A172 (cell line): ENCODE results near the gene OR13A1. TPM values are rescaled to one million over a fixed set of nuclear protein-coding genes. Genes with fewer than 3 reads are reported as not detected.
"Not testable (repeated sequence)": the region's sequence is repeated elsewhere in the genome, so short reads cannot be mapped to it uniquely, and the experiment has no call there.

Experiments
- DNase-seq: peaks from one replicate; pipeline ENCODE4 v3.0.0-alpha.2; 2015; ENCODE audit warnings: low spot score
- total RNA-seq: library from RNA; depleted of rRNA; stranded (reverse); fragments of >200 nt; shearing (Covaris generic); gene quantifications from 2 replicates; pipeline ENCODE4 v1.2.3, GENCODE V29; 2014; rRNA removed

Gene OR13A1, protein sequence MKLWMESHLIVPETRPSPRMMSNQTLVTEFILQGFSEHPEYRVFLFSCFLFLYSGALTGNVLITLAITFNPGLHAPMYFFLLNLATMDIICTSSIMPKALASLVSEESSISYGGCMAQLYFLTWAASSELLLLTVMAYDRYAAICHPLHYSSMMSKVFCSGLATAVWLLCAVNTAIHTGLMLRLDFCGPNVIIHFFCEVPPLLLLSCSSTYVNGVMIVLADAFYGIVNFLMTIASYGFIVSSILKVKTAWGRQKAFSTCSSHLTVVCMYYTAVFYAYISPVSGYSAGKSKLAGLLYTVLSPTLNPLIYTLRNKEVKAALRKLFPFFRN
- total RNA-seq = not detected in 2 replicates

DNA sequence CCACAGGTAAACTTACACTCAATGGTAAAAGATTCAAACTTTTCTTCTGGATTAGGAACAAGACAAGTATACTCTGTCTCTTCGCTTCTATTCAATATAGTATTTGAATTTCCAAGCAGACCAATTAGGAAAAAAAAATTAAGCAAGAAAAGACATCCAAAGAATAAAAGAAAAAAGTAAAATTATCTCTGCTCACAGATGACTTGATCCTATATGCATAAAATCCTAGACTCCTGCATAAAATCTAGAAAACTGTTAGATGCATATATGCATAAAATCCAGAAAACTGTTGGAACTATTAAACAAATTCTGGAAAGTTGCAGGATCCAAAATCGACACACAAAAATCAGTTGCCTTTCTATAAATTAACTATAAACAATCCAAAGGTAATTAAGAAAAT is at the start of gene OR13A1:
OR13A1 (minus strand) TSS at position 101 of the 400 bp plus-strand sequence. CDS start 11,186 bp downstream, outside the sequence.
- DNase-seq = no peak

DNA sequence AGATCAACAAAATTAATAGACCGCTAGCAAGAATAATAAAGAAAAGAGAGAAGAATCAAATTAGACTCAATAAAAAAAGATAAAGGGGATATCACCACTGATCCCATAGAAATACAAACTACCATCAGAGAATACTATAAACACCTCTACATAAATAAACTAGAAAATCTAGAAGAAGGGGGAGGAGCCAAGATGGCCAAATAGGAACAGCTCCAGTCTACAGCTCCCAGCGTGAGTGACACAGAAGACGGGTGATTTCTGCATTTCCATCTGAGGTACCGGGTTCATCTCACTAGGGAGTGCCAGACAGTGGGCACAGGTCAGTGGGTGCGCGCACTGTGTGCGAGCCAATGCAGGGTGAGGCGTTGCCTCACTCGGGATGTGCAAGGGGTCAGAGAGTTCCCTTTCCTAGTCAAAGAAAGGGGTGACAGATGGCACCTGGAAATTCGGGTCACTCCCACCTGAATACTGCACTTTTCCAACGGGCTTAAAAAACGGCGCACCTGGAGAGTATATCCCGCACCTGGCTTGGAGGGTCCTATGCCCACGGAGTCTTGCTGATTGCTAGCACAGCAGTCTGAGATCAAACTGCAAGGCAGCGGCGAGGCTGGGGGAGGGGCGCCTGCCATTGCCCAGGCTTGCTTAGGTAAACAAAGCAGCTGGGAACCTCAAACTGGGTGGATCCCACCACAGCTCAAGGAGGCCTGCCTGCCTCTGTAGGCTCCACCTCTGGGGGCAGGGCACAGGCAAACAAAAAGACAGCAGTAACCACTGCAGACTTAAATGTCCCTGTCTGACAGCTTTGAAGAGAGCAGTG is 46.8 kb upstream of the OR13A1 start:
- not testable (repeated sequence) for DNase-seq

DNA sequence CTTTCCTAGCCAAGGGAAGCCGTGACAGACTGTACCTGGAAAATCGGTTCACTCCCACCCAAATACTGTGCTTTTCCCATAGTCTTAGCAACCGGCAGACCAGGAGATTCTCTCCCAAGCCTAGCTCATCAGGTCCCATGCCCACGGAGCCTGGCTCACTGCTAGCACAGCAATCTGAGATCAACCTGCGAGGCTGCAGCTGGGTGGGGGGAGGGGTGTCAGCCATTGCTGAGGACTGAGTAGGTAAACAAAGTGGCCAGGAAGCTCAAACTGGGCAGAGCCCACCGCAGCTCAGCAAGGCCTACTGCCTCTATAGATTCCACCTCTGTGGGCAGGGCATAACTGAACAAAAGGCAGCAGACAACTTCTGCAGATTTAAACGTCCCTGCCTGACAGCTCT is 43.6 kb upstream of the OR13A1 start:
- DNase-seq = not testable (repeated sequence)

DNA sequence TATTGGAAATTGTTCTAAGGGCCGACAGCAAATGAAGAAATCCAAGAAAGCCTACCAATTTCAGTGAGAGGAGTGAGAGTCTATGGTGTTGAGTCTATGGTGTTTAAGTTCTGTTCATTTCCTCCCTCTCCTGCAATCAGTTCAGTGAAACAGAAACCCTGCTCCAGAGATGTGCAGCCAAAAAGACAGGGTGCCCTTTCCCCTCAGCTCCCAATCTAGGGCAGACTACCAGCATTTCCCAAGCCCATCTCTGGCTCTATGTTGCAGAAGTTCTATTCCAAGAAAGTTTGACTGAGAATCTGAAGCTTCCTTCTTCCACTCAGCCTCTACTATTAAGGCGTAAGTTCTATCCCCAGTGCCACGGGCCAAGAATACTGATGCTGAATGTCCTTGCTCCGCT is 40.1 kb upstream of the OR13A1 start:
- DNase-seq = no peak

DNA sequence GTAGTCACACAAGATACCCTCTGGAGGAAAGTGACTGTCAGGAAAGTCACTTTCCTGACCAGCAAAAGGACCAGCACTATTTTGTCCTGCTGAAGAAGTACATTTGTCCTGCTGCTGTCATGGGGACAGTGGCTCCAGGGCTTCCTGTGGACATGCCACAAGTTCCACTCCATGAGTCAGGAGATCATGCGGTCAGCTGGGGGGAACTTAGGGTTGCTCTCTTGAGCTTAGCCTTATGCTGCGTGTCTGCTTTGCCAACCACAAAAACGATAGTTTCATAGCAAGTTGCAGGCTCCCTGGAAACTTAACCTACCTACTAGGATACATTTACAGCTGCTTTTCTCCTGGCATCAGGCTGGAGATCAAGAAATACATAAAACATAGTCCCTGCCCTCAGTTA is 38.9 kb upstream of the OR13A1 start:
- DNase-seq = peak; percentile 33

DNA sequence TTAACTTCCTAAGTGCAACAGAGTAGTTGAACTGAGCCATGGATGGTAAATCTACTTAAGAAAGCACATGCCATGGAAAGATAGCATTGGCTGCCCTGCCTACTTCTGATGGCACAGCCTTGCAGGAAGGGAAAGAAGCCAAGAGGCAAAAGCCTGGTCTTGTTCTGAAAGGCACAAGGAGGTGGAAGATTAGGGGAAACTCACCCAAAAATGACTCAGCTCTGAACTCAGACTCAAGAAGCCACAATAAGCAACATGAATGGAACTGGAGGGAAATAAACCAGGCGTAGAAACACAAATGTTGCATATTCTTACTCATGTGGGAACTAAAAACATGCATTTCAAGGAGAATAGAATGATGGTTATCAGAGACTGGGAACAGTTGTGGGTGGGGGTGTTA is 37.8 kb upstream of the OR13A1 start:
- DNase-seq = no peak

DNA sequence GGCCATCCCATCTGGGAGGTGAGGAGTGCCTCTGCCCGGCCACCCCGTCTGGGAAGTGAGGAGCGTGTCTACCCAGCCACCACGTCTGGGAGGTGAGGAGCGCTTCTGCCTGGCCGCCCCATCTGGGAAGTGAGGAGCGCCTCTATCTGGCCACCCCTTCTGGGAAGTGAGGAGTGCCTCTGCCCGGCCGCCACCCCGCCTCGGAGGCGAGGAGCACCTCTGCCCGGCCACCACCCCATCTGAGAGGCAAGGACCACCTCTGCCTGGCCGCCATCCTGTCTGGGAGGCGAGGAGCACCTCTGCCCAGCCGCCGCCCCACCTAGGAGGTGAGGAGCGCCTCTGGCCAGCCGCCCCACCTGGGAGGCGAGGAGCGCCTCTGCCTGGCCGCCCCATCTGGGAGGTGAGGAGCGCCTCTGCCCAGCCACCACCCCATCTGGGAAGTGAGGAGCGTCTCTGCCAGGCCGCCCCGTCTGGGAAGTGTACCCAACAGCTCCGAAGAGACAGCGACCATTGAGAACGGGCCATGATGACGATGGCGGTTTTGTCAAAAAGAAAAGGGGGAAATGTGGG is 32.9 kb upstream of the OR13A1 start:
- DNase-seq = not testable (repeated sequence)

DNA sequence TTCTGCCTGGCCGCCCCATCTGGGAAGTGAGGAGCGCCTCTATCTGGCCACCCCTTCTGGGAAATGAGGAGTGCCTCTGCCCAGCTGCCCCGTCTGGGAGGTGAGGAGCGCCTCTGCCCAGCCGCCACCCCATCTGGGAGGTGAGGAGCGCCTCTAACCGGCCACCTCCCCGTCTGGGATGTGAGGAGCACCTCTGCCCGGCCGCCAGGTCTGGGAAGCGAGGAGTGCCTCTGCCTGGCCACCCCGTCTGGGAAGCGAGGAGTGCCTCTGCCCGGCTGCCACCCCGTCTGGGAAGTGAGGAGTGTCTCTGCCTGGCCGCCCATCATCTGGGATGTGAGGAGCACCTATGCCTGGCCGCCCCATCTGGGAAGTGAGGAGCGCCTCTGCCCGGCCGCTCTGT is 32.1 kb upstream of the OR13A1 start:
- DNase-seq = not testable (repeated sequence)

DNA sequence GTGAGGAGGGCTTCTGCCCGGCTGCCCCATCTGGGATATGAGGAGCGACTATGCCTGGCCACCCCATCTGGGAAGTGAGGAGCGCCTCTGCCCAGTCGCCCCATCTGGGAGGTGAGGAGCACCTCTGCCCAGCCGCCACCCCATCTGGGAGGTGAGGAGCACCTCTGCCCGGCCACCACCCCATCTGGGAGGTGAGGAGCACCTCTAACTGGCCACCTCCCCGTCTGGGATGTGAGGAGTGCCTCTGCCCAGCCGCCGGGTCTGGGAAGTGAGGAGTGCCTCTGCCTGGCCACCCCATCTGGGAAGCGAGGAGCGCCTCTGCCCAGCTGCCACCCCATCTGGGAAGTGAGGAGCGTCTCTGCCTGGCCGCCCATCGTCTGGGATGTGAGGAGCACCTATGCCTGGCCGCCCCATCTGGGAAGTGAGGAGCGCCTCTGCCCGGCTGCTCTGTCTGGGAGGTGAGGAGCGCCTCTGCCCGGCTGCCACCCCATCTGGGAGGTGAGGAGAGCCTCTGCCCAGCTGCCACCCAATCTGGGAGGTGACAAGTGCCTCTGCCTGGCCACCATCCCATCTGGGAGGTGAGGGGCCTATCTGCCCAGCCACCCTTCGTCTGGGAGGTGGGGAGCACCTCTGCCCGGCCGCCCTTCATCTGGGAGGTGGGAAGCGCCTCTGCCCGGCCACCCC is 31.4 kb upstream of the OR13A1 start:
- DNase-seq = not testable (repeated sequence)

DNA sequence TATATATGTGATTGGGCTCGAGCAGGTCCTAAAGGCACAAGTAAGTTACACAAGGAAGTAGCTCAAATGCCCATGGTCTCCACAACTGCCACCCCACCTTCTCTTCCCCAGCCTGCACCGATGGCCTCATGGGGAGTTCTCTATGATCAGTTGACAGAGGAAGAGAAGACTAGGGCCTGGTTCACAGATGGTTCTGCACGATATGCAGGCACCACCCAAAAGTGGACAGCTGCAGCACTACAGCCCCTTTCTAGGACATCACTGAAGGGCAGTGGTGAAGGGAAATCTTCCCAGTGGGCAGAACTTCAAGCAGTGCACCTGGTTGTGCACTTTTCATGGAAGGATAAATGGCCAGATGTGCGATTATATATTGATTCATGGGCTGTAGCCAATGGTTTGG is 25.0 kb upstream of the OR13A1 start:
- not testable (repeated sequence) for DNase-seq

DNA sequence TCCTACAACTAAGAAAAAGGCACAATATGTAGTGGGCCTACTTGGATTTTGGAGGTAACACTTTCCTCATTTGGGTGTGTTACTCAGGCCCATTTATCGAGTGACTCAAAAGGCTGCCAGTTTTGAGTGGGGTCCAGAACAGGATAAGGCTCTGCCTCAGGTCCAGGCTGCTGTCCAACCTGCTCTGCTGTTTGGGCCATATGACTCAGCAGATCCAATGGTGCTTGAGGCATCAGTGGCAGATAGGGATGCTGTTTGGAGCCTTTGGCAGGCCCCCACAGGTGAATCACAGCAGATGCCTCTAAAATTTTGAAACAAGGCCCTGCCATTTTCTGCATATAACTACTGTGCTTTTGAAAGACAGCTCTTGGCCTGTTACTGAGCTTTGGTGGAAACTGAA is 24.5 kb upstream of the OR13A1 start:
- DNase-seq = no peak

DNA sequence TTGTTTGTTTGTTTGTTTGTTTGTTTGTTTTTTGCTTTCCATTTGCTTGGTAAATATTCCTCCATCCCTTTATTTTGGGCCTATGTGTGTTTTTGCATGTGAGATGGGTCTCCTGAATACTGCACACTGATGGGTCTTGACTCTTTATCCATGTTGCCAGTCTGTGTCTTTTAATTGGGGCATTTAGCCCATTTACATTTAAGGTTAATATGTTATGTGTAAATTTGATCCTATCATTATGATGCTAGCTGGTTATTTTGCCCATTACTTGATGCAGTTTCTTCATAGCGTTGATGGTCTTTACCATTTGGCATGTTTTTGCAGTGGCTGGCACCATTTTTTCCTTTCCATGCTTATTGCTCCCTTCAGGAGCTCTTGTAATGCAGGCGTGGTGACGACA is 16.4 kb upstream of the OR13A1 start:
- not testable (repeated sequence) for DNase-seq

DNA sequence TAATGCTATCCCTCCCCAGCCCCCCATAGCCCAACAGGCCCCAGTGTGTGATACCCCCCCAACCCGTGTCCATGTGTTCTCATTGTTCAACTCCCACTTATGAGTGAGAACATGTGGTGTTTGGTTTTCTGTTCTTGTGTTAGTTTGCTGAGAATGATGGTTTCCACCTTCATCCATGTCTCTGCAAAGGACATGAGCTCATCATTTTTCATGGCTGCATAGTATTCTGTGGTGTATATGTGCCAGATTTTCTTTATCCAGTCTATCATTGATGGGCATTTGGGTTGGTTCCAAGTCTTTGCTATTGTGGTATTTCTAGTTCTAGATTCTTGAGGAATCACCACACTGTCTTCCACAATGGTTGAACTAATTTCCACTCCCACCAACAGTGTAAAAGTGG is 11.5 kb upstream of the OR13A1 start:
- not testable (repeated sequence) for DNase-seq

DNA sequence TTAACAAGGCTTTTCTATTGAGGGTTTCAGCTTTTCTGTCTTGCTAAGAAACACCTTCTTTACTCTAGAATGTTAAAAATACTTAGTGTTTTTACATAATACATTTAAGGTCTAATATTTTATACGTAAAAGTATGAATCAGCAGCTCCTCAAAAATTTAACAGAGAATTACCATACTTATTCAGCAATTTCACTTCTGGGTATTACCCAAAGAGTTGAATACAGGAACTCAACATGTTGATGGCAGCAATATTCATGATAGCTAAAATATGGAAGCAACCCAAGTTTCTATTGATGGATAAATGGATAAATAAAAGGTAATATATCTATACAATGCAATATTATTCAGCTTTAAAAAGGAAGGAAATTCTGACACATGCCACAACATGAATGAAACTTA is 9.7 kb upstream of the OR13A1 start:
- DNase-seq = no peak

DNA sequence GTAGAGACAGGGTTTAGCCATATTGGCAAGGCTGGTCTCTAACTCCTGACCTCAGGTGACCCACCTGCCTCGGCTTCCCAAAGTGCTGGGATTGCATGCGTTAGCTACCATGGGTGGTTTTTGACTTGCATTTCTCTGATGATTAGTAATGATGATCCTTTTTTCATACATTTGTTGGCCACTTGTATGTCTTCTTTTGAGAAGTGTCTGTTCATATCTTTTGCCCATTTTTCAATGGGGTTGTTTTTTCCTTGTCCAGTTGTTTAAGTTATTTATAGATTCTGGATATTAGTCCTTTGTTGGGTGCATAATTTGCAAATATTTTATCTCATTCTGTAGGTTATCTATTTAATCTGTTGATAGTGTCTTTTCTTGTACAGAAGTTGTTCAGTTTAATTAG is 4.3 kb upstream of the OR13A1 start:
- no peak for DNase-seq

DNA sequence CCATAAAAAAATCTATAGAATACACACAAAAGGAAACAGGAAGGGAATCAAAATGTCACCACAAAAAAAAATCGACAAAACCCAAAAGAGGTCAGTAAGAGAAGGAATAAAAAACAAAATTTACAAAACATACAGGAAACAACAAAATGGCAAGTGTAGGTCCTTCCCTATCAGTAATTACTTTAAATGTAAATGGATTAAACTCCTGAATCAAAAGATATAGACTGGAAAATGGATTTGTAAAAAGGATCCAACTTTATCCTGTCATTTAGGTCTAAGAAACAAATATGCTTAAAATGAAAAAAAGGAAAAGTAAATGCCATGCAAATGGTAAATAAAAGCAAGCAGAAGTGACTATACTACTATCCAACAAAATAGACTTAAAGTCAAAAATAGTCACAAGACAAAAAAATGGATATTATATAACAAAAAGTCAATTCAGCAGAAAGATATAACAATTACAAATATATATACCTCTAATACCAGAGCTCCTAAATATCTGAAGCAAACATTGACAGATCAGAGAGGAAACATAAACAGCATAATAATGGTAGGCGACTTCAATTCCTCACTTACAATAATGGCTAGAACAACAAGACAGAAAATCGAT is 2.0 kb downstream of the OR13A1 start:
- DNase-seq = no peak

DNA sequence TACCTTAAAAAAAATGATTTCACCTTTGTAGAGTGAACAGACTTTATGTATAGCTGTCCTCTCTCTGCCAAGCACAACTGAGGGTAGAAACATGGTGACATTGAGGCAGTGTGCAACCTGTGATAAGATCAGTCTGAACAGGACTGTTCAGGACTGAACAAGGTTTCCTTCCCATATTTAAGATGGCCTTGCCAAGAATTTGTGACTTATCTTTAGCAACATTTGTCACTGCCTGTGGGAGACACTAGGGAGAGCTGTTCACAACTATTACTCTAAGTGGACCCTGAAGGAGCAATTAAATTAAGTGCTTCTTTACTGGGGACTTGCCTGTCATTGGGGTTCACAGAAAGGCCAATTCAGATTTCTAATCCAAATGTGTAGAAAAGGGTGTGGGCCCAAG is 6.7 kb downstream of the OR13A1 start:
- DNase-seq = no peak

DNA sequence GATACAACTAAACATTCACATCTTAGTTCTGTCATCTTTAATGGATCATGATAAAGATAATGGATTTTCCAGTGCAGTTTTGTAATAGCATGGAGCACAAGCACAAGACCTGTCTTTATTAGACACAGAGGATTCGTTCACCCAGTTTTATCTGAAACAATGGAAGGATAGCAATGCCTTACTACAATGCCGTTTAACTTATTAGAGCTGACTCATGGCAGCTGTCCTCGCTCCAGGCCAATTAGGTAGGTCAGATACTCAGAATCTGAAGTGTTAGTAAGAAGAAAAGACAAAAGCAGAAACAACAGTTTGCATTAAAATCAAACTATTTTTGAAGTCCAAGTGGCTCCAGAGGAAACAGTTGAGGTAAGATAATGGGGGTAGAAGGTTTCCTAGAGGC is 12.8 kb downstream of the OR13A1 start:
- no peak for DNase-seq

DNA sequence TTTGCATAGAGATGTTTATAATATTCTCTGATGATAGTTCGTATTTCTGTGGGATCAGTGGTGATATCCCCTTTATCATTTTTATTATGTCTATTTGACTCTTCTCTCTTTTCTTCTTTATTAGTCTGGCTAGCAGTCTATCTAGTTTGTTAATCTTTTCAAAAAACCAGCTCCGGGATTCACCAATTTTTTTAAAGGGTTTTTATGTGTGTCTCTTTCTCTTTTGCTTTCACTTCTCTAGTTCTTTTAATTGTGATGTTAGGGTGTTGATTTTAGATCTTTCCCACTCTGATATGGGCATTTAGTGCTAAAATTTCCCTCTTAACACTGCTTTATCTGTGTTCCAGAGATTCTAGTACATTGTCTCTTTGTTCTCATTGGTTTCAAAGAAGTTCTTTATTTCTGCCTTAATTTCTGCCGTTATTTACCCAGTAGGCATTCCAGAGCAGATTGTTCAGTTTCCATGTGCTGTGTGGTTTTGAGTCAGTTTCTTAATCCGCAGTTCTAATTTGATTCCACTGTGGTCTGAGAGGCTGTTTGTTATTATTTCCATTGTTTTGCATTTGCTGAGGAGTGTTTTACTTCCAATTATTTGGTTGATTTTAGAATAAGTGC is 17.0 kb downstream of the OR13A1 start:
- DNase-seq = not testable (repeated sequence)

DNA sequence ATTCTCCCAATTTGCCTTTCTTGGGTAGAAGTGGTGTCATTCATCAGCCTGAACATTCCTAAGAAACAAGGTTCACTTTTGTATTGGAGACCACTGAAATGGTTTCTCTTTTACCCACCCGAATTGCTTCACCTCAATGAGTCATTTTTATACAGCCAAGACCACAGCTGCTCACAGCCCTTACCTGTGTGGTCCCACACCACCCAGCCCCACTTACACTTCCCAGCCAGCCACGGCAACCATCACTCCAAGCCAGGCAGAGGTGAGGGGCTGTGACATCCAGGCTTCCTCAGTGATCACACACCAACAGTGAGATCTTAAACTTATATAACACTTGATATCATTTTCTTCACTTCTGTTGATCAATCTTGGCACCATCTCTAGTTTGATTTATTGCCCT is 20.7 kb downstream of the OR13A1 start:
- DNase-seq = no peak

DNA sequence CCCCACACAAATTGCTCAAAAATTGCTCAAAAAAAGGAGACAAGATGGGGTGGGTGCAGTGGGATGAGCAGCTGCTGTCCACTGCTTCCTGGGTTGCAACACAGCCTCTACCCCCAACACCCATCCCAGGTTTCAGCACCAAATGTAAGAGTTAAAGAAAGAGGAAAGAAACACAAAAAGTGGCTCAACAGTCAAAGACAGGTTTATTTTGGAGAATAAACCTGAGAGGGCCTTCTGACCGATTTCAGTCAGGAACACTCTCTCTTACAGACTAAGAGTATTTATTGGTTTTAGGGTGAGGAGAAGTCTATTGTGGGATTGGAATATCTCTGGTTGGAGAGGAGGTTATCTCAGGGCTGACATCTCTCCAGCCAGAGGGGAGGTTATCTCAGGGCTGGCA is 28.4 kb downstream of the OR13A1 start:
- DNase-seq = no peak
